ENCODE results near the gene UCHL3. TPM values are rescaled to one million over a fixed set of nuclear protein-coding genes. Genes with fewer than 3 reads are reported as not detected.

UCHL3 gene
- total and polyA plus RNA-seq, 2 of the 8 experiments (the other 6 are each of a cell fraction or from before 2014, with no cell fraction given) = 33.0 to 61.1 TPM

DNA sequence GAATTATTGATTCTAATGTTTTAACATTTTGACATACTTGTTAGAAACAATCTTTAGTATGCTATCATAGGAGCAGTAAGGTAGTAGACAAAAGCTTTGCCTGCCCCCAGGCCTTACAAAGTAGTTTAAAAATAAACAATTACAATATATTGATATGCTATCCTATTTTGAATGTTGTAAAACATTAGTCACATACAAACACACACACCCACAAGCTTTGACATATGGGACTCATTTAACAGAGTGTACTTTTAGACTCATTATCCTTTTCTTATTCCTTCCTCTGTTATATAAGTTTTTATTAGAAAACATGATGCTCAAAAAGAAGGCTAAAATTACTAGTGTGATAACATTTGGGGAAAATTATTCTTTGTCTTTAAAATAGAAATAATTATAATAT, 33.5 kb downstream of the UCHL3 start:
- no peak overlapping the region for H4K8ac ChIP-seq (ENCODE audit: extremely low read depth, insufficient read depth, low read length)
- H3K4me1 ChIP-seq (replicated peaks in 1 of 4; ENCODE audit: control insufficient read depth in 3 of 4, insufficient read depth in 4 of 4, low read length in 3 of 4) = no peaks in the 10 kb centered on the region
- H2BK12ac ChIP-seq (ENCODE audit: low read depth, low read length) = no peak overlapping the region
- no peak overlapping the region for H3K27ac ChIP-seq (ENCODE audit: low read depth, low read length)
- no peak overlapping the region for H4K91ac ChIP-seq (replicated peaks; ENCODE audit: insufficient read length, low read length)
- no peak overlapping the region for H4K5ac ChIP-seq (ENCODE audit: insufficient read length, low read depth, low read length)
- CTCF ChIA-PET (ENCODE audit: partially characterized antibody) = interaction anchor here (0.6 to 0.9 kb wide), 3 partner anchors 62 to 115 kb away, joined by 3 read pairs; partner anchors contain the start of gene TBC1D4
- no peaks in the 10 kb centered on the region for H3K23me2 ChIP-seq (ENCODE audit: low read depth, low read length)
- H3K9ac ChIP-seq (replicated peaks in 1 of 4; ENCODE audit: extremely low read depth in 1 of 4, low read depth in 3 of 4, low read length in 3 of 4) = no peak overlapping the region
- H2AK5ac ChIP-seq (ENCODE audit: low read depth, low read length) = no peak overlapping the region
- no peak overlapping the region for H3K4me2 ChIP-seq (ENCODE audit: insufficient read depth in 1 of 2, low read depth in 2 of 2, low read length in 2 of 2)
- no peak overlapping the region for H3K56ac ChIP-seq (replicated peaks; ENCODE audit: insufficient read length, low read depth, low read length)
- no peak overlapping the region for H3K18ac ChIP-seq (ENCODE audit: extremely low read depth, low read length)
- no peaks in the 10 kb centered on the region for H3K79me2 ChIP-seq (ENCODE audit: control insufficient read depth in 1 of 2, insufficient read depth in 2 of 2, low read length in 2 of 2)
- H2BK20ac ChIP-seq (ENCODE audit: low read length) = no peak overlapping the region
- no peak overlapping the region for H3K4ac ChIP-seq (replicated peaks; ENCODE audit: insufficient read length, low read depth, low read length)
- H3K79me1 ChIP-seq (ENCODE audit: low read depth, low read length) = no peaks in the 10 kb centered on the region
- no peak overlapping the region for H2AFZ ChIP-seq (ENCODE audit: low read length)
- no peaks in the 10 kb centered on the region for H4K20me1 ChIP-seq (replicated peaks in 1 of 2; ENCODE audit: control insufficient read depth in 1 of 2, insufficient read depth in 2 of 2, low read length in 2 of 2)
- no peak overlapping the region for H2BK5ac ChIP-seq (ENCODE audit: low read depth, low read length)
- H3K36me3 ChIP-seq (ENCODE audit: control insufficient read depth in 2 of 4, insufficient read depth in 4 of 4, low read length in 3 of 4) = peaks cover 0 to 9% (median 1%) of the 10 kb centered on the region in 4 experiments; a peak in 3 of 8 replicates
- no peak overlapping the region for H3K14ac ChIP-seq (ENCODE audit: insufficient read length)
- H3K23ac ChIP-seq (ENCODE audit: insufficient read length) = no peak overlapping the region
- no peak overlapping the region for H2BK120ac ChIP-seq (replicated peaks; ENCODE audit: low read depth, low read length)
- POLR2A ChIA-PET (ENCODE audit: partially characterized antibody) = interaction anchor here (0.5 kb wide), 1 partner anchor 10 kb away, joined by 4 read pairs; no protein-coding TSS in a partner anchor
- FAIRE-seq (no peak), DNase-seq (ENCODE audit: low read depth in 1 of 2, low spot score in 2 of 2) (no peak)
- no peak overlapping the region for H2BK15ac ChIP-seq (ENCODE audit: low read length)
- H3K4me3 ChIP-seq (ENCODE audit: extremely low read depth in 1 of 4, insufficient read depth in 2 of 4, low read depth in 3 of 4, low read length in 4 of 4) = no peak overlapping the region
- H3K27me3 ChIP-seq (replicated peaks in 1 of 4; ENCODE audit: control insufficient read depth in 3 of 4, extremely low read depth in 1 of 4, insufficient read depth in 3 of 4, low read length in 3 of 4) = no peaks in the 10 kb centered on the region
- H3K9me3 ChIP-seq (ENCODE audit: insufficient read depth in 2 of 2, low read depth in 1 of 2, low read length in 1 of 2) = peaks cover 2 to 8% of the 10 kb centered on the region in 2 experiments; a peak in 2 of 4 replicates
- TF ChIP-seq JUND (IDR thresholded peaks at IDR 0.05; ENCODE audit: low read length) (no peak), HDAC2 (IDR thresholded peaks at IDR 0.05; ENCODE audit: borderline replicate concordance in 1 of 2, low read depth in 2 of 2, low read length in 2 of 2) (no peak), SIN3A (conservative IDR thresholded peaks at IDR 0.05 in 1 of 2, IDR thresholded peaks at IDR 0.05 in 1 of 2; ENCODE audit: low read depth in 1 of 2, low read length in 2 of 2) (no peak), BCL11A (IDR thresholded peaks at IDR 0.05; ENCODE audit: low read depth in 2 of 2, low read length in 2 of 2) (no peak), RBBP5 (IDR thresholded peaks at IDR 0.05; ENCODE audit: borderline replicate concordance, low read depth, low read length) (no peak), PHF8 (conservative IDR thresholded peaks at IDR 0.05; ENCODE audit: low read depth, low read length) (no peak), RAD21 (IDR thresholded peaks at IDR 0.05 in 1 of 2, conservative IDR thresholded peaks at IDR 0.05 in 1 of 2; ENCODE audit: low read depth in 2 of 2, low read length in 2 of 2) (no peak), CREB1 (IDR thresholded peaks at IDR 0.05) (no peak), SIRT6 (IDR thresholded peaks at IDR 0.05; ENCODE audit: low read length) (no peak), CHD1 (IDR thresholded peaks at IDR 0.05; ENCODE audit: low read depth, low read length) (no peak), EP300 (IDR thresholded peaks at IDR 0.05; ENCODE audit: borderline replicate concordance in 1 of 2, low read depth in 2 of 2, low read length in 2 of 2) (no peak)
- TF ChIP-seq, protein P1, sequence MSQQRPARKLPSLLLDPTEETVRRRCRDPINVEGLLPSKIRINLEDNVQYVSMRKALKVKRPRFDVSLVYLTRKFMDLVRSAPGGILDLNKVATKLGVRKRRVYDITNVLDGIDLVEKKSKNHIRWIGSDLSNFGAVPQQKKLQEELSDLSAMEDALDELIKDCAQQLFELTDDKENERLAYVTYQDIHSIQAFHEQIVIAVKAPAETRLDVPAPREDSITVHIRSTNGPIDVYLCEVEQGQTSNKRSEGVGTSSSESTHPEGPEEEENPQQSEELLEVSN (IDR thresholded peaks at IDR 0.05) = no peak
- TF ChIP-seq, protein P2, sequence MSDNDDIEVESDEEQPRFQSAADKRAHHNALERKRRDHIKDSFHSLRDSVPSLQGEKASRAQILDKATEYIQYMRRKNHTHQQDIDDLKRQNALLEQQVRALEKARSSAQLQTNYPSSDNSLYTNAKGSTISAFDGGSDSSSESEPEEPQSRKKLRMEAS (IDR thresholded peaks at IDR 0.05) = no peak

All from H1 (cell line).